AG08396 (cell line): ENCODE measurements around the gene PCGF3.
"Not testable (repeated sequence)": the region's sequence is repeated elsewhere in the genome, so short reads cannot be mapped to it uniquely, and the experiment has no call there.

Source experiments
- DNase-seq: peaks from one replicate; pipeline ENCODE4 v3.0.0; 2012; ENCODE audit warnings: low spot score, mixed read lengths

The PCGF3 gene

GRCh38 chr4:764405-765169 lies 59.0 kb downstream of the PCGF3 start:
- no peak for DNase-seq

GRCh38 chr4:766152-766515 lies 60.5 kb downstream of the PCGF3 start:
- peak; percentile 58 for DNase-seq

GRCh38 chr4:766559-767283 lies 61.1 kb downstream of the PCGF3 start:
- no peak for DNase-seq

- DNase-seq: no peak
These were observed 62.4 kb downstream of the PCGF3 start for GRCh38 chr4:768076-768475.

GRCh38 chr4:768995-769394 lies 63.4 kb downstream of the PCGF3 start:
- no peak for DNase-seq

- no peak for DNase-seq
These were observed 63.9 kb downstream of the PCGF3 start for GRCh38 chr4:769511-769910.

- peak; percentile 70 for DNase-seq
These were observed 64.4 kb downstream of the PCGF3 start for GRCh38 chr4:770022-770421.

GRCh38 chr4:771464-771863 lies 65.8 kb downstream of the PCGF3 start:
- no peak for DNase-seq

- no peak for DNase-seq
These were observed 66.5 kb downstream of the PCGF3 start for GRCh38 chr4:772118-772517.

GRCh38 chr4:772776-773175 lies 67.1 kb downstream of the PCGF3 start:
- DNase-seq: no peak

- DNase-seq: no peak
These were observed 67.6 kb downstream of the PCGF3 start for GRCh38 chr4:773214-773613.

- not testable (repeated sequence) for DNase-seq
These were observed 68.9 kb downstream of the PCGF3 start for GRCh38 chr4:774419-775092.

- not testable (repeated sequence) for DNase-seq
These were observed 69.9 kb downstream of the PCGF3 start for GRCh38 chr4:775485-775884.

- no peak for DNase-seq
These were observed 71.3 kb downstream of the PCGF3 start for GRCh38 chr4:776743-777441.

- DNase-seq: no peak
These were observed 72.1 kb downstream of the PCGF3 start for GRCh38 chr4:777520-778262.

- no peak for DNase-seq
These were observed 73.9 kb downstream of the PCGF3 start for GRCh38 chr4:779555-779954.

GRCh38 chr4:780255-780654 lies 74.6 kb downstream of the PCGF3 start:
- not testable (repeated sequence) for DNase-seq

- no peak for DNase-seq
These were observed 75.3 kb downstream of the PCGF3 start for GRCh38 chr4:780716-781492.

GRCh38 chr4:781493-782216 lies 76.0 kb downstream of the PCGF3 start:
- DNase-seq: peak; percentile 99
